CD4-positive, CD25-positive, alpha-beta regulatory T cell (primary cell): ENCODE results near the gene KCNN3. TPM values are rescaled to one million over a fixed set of nuclear protein-coding genes. Genes with fewer than 3 reads are reported as not detected.
A peak's percentile ranks its signal among the peaks of the same experiment; 100 is the strongest.

Source experiments
- ATAC-seq, 2 donors: fragments of 150-1000 bp; cut with Tn5 transposase; one replicate each; pipeline ENCODE4 v1.10.0; 2021; ENCODE audit warnings: low read depth in 2 of 2, moderate number of reproducible peaks in 2 of 2, moderate library complexity in 1 of 2
- DNase-seq, 3 donors: peaks; one replicate each; pipeline versions ENCODE4 v3.0.0 to v3.0.0-alpha.2; 2012 to 2022; ENCODE audit warnings: mixed read lengths in 1 of 3
- H3K27ac ChIP-seq: one replicate; pipeline ENCODE4 v1.7.0; 2013; ENCODE audit warnings: mild to moderate bottlenecking, low read length; ENCODE audit not compliant: insufficient read depth, poor library complexity, severe bottlenecking
- H3K27me3 ChIP-seq: one replicate; pipeline ENCODE4 v1.7.0; 2013; ENCODE audit warnings: low read length; ENCODE audit not compliant: control insufficient read depth, insufficient read depth
- H3K36me3 ChIP-seq: one replicate; pipeline ENCODE4 v1.7.0; 2013; ENCODE audit warnings: mild to moderate bottlenecking, low read length, moderate library complexity; ENCODE audit not compliant: control insufficient read depth, insufficient read depth
- H3K4me1 ChIP-seq: 2 replicates; pipeline ENCODE4 v1.7.0; 2013; ENCODE audit warnings: mild to moderate bottlenecking, low read length; ENCODE audit not compliant: insufficient read depth, control insufficient read depth, poor library complexity, severe bottlenecking
- H3K4me3 ChIP-seq: one replicate; pipeline ENCODE4 v1.7.0; 2013; ENCODE audit warnings: low read depth, mild to moderate bottlenecking, low read length, moderate library complexity
- H3K9me3 ChIP-seq, 2 experiments: 1 replicate in 1 of 2; 2 replicates in 1 of 2; pipeline ENCODE4 v1.7.0; 2013; ENCODE audit warnings: low read length in 2 of 2, mild to moderate bottlenecking in 1 of 2, moderate library complexity in 1 of 2; ENCODE audit not compliant: control insufficient read depth in 2 of 2
- H3K27ac Mint-ChIP-seq, 3 donors: one replicate each; pipeline ENCODE4 v1.8.0; 2020 to 2022; ENCODE audit warnings: mild to moderate bottlenecking in 3 of 3, mixed read lengths in 3 of 3, moderate library complexity in 2 of 3
- H3K27me3 Mint-ChIP-seq: one replicate; pipeline ENCODE4 v1.8.0; 2022; ENCODE audit warnings: mild to moderate bottlenecking, mixed read lengths
- H3K36me3 Mint-ChIP-seq: one replicate; pipeline ENCODE4 v1.8.0; 2020; ENCODE audit warnings: mixed read lengths
- H3K4me1 Mint-ChIP-seq, 4 donors: one replicate each; pipeline ENCODE4 v1.8.0; 2020 to 2022; ENCODE audit warnings: mixed read lengths in 4 of 4, mild to moderate bottlenecking in 1 of 4
- H3K4me3 Mint-ChIP-seq, 4 donors: one replicate each; pipeline ENCODE4 v1.8.0; 2020 to 2022; ENCODE audit warnings: mild to moderate bottlenecking in 4 of 4, mixed read lengths in 4 of 4, moderate library complexity in 3 of 4
- H3K9me3 Mint-ChIP-seq, 7 donors: one replicate each; pipeline ENCODE4 v1.8.0; 2020 to 2022; ENCODE audit warnings: mixed read lengths in 7 of 7, mild to moderate bottlenecking in 3 of 7, moderate library complexity in 2 of 7
- polyA plus RNA-seq, 4 donors: library from polyadenylated mRNA; unstranded; fragments of 300-500 nt; fragmentation: Illumina TruSeq; gene quantifications; one replicate each; pipeline ENCODE4 v1.2.3, GENCODE V29; 2021
- total RNA-seq: library from RNA; stranded (reverse); gene quantifications from one replicate; pipeline ENCODE4 v1.2.3, GENCODE V29; 2022

KCNN3 gene
- total and polyA plus RNA-seq, 5 donors from 2014 or later, result 0.30 TPM; not detected in 4

DNA sequence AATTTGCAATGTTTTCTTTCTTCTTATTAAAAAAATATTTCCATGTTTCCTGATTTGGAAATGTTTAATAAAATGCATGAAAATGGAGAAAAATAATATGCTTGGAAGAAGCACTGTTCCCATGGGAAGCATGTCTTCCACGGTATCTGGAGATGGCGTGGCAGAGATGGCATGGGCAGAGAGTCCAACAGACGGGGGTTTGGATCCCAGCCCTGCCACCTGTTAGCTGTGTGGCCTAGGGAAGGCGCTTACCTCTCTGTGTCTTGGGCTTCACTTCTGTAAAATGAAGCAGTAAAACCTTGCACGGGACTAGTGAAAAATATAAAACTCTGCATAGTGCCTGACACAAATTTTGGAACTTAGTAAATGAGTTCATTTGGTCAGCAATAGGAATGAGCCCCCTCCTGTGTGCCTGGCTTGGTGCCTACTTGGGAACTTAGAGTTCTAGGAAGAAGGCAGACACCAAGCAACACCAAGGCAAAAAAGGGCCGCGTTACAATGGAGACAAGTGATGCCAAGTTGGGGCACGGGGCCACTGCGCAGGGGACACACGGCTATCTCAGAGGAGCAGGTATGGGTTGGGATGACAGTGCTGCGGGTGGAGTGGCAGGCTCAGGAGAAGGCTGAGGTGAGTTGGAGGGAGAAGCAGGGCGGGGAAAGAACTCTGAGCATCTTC is 124.2 kb downstream of the KCNN3 start:
- H3K27ac ChIP-seq, result no peak overlapping the region
- H3K4me1 Mint-ChIP-seq, result peaks cover 5 to 29% (median 21%) of the 10 kb centered on the region in 4 donors
- H3K4me1 ChIP-seq, result peaks cover 12% of the 10 kb centered on the region
- H3K4me3 Mint-ChIP-seq, result no peak overlapping the region
- H3K9me3 Mint-ChIP-seq, result peaks cover 0 to 2% (median 0%) of the 10 kb centered on the region in 7 donors
- no peaks in the 10 kb centered on the region for H3K36me3 Mint-ChIP-seq
- H3K27me3 Mint-ChIP-seq, result peaks cover 49% of the 10 kb centered on the region
- no peaks in the 10 kb centered on the region for H3K27me3 ChIP-seq
- no peaks in the 10 kb centered on the region for H3K9me3 ChIP-seq
- H3K27ac Mint-ChIP-seq, result peak overlapping the region; percentile 20 to 62 (median 23)
- no peak for ATAC-seq
- DNase-seq, result no peak
- no peaks in the 10 kb centered on the region for H3K36me3 ChIP-seq
- no peak overlapping the region for H3K4me3 ChIP-seq

DNA sequence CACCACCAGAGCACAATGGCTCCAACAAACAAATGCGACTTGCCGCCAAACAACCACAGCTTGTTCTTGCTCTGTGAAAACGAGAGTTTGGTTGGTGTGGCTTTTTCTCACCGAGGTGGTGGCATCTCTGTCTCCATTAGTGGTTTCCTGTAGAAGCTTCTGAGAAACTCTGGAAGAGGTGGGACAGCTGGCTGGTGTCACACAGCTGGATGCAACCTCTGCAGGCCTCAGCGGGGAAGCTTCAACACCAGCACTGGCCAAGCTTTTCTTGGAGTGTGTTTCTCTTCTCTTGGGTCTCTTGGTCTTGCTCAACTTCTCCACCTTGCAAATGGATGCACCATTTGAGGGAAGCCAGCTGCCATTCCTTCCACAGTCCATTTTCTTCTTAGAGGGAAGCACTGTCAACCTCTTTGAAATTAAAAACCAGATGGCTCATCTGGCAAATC is 124.8 kb downstream of the KCNN3 start:
- no peak overlapping the region for H3K27ac ChIP-seq
- H3K36me3 Mint-ChIP-seq, result no peaks in the 10 kb centered on the region
- DNase-seq, result peak in 1 of 3 donors; percentile 31
- H3K4me1 ChIP-seq, result peaks cover 12% of the 10 kb centered on the region
- H3K27ac Mint-ChIP-seq, result no peak overlapping the region
- H3K4me3 ChIP-seq, result no peak overlapping the region
- H3K4me3 Mint-ChIP-seq, result no peak overlapping the region
- peaks cover 0 to 2% (median 0%) of the 10 kb centered on the region in 7 donors for H3K9me3 Mint-ChIP-seq
- no peaks in the 10 kb centered on the region for H3K9me3 ChIP-seq
- peaks cover 5 to 29% (median 21%) of the 10 kb centered on the region in 4 donors for H3K4me1 Mint-ChIP-seq
- no peak for ATAC-seq
- H3K36me3 ChIP-seq, result no peaks in the 10 kb centered on the region
- H3K27me3 Mint-ChIP-seq, result peaks cover 53% of the 10 kb centered on the region
- H3K27me3 ChIP-seq, result peaks cover 4% of the 10 kb centered on the region

DNA sequence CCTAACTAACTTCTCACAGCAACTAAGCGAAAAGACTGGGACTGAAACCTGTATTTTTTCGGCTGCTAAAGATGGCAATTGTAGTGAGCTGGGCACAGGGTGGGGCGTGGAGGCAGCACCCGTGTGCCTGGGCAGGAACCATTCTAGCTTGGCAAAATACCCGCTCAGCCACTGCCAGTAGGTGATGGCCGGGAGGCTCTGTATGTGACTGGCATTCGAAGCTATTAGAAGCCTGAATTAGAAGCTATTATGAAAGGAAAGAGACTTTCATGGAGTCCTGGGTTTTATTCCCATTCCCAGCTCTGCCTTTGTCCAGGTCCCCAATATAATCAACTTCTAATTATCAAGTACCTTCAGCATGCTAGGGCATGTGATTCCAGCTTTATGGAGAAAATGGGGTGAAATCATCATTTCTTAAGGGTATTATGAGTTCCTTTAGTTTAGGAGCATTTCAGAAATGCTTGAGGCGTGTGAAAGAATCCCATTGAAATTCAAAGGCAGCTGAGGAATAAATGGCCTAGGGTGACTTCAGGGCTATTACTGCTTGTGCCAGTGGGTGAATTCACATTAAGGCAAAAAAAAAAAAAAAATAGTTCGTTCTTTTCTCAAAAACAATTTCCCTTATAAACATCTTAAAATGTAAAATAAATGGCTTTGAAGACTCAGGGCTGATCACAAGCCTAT is 125.6 kb downstream of the KCNN3 start:
- H3K4me1 ChIP-seq, result peaks cover 12% of the 10 kb centered on the region
- H3K4me3 Mint-ChIP-seq, result no peak overlapping the region
- ATAC-seq (no peak), DNase-seq (no peak)
- no peak overlapping the region for H3K4me3 ChIP-seq
- no peaks in the 10 kb centered on the region for H3K9me3 ChIP-seq
- no peaks in the 10 kb centered on the region for H3K36me3 Mint-ChIP-seq
- peaks cover 0 to 2% (median 0%) of the 10 kb centered on the region in 7 donors for H3K9me3 Mint-ChIP-seq
- H3K36me3 ChIP-seq, result no peaks in the 10 kb centered on the region
- H3K27me3 ChIP-seq, result peaks cover 4% of the 10 kb centered on the region
- H3K4me1 Mint-ChIP-seq, result peaks cover 5 to 29% (median 21%) of the 10 kb centered on the region in 4 donors
- no peak overlapping the region for H3K27ac ChIP-seq
- H3K27ac Mint-ChIP-seq, result no peak overlapping the region
- H3K27me3 Mint-ChIP-seq, result peaks cover 55% of the 10 kb centered on the region

DNA sequence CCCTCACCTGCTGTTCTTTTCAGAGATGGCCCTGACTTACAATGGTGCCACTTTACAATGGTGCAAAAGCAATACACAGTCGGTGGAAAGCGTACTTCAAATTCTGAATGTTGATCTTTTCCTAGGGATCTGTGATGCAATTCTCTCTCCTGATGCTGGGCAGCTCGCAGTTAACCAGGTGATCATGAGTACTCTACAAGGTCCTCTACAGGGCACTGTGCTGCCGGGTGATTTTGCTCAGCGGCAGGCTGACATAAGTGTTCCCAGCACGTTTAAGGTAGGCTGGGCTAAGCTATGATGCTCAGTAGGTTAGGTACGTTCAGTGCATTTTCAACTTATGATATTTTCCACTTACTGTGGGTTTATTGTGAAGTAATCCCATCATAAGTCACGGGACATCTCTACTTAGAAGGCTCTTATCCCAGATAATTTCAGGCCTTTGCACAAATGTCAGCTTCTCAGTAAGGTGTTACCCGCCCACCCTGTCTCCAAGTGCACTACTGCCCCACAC is 126.5 kb downstream of the KCNN3 start:
- no peak overlapping the region for H3K4me3 Mint-ChIP-seq
- DNase-seq, result no peak
- H3K27me3 Mint-ChIP-seq, result peaks cover 53% of the 10 kb centered on the region
- peaks cover 0 to 2% (median 0%) of the 10 kb centered on the region in 7 donors for H3K9me3 Mint-ChIP-seq
- H3K27ac Mint-ChIP-seq, result no peak overlapping the region
- Histone ChIP-seq H3K27ac (no peak overlapping the region), H3K27me3 (peaks cover 9% of the 10 kb centered on the region), H3K9me3 (no peaks in the 10 kb centered on the region), H3K4me1 (peaks cover 12% of the 10 kb centered on the region), H3K4me3 (no peak overlapping the region), H3K36me3 (no peaks in the 10 kb centered on the region)
- ATAC-seq, result no peak
- H3K36me3 Mint-ChIP-seq, result no peaks in the 10 kb centered on the region
- H3K4me1 Mint-ChIP-seq, result peaks cover 5 to 28% (median 20%) of the 10 kb centered on the region in 4 donors

DNA sequence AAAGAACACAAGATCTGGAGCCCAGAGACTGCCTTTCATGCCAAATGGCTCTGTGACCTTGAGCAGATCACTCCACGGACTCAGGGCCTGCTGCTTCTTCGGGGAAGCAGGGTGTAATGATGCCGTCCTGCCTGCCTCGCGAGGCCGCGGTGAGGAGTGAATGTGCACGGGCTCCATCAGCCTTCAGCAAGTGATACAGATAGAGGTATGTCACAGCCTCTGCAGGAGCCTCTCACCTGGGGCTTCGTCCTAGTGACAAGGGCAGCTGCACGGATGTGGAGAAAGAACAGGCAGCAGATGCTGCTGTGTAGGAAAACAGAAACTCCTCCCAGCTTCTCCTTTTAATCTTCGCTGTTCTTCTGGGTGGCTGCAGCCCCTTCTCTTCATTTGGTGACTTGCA is 127.5 kb downstream of the KCNN3 start:
- peaks cover 0 to 18% (median 10%) of the 10 kb centered on the region in 4 donors for H3K4me1 Mint-ChIP-seq
- H3K36me3 ChIP-seq, result no peaks in the 10 kb centered on the region

DNA sequence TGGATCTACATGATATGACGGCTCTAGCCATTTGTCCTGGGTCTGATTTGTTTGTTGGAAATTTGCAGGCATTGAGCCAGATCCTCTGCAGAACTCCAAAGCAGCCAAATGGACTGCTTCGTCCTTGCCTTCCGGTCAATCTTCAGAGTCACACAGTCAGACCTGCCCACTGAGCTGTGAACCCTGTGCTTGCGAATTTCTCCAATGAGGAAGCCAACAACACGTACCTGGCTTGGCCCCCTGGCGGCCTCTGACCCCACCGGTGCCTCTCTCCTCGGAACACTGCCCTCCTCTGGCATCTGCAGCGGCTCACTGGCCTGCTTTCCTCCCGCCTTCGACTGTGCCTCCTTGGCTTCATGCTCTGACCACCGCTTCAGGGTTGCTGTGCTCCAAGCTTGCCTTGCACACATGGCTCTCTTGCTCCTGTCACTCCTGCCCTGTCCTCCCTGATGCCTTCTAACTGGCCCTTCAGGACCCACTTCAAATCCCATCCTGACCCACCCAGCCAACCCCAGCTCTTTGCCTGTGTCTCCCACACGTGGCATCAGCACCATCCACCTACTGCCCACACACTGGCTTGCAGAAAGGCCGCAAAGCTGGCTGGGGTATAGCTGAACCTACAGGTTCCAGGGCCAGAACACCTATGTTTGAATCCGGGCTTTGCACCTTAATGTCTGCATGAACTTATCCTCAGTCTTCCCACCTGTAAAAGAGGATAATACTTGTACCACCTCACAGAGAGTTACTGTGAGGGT is 128.2 kb downstream of the KCNN3 start:
- H3K27ac ChIP-seq, result no peak overlapping the region
- ATAC-seq (no peak), DNase-seq (no peak)
- no peak overlapping the region for H3K4me3 ChIP-seq
- Mint-ChIP-seq H3K27ac (no peak overlapping the region), H3K9me3 (peaks cover 0 to under 1% (median 0%) of the 10 kb centered on the region in 7 donors), H3K36me3 (no peaks in the 10 kb centered on the region), H3K4me1 (peaks cover 0 to 11% (median 4%) of the 10 kb centered on the region in 4 donors), H3K27me3 (peaks cover 45% of the 10 kb centered on the region), H3K4me3 (no peak overlapping the region)
- H3K27me3 ChIP-seq, result peaks cover 12% of the 10 kb centered on the region
- H3K4me1 ChIP-seq, result no peaks in the 10 kb centered on the region
- H3K36me3 ChIP-seq, result no peaks in the 10 kb centered on the region
- no peaks in the 10 kb centered on the region for H3K9me3 ChIP-seq

More for the DNA sequence above, 127.5 kb downstream of the KCNN3 start:
- peaks cover 0 to 2% (median 0%) of the 10 kb centered on the region in 7 donors for H3K9me3 Mint-ChIP-seq
- no peak overlapping the region for H3K4me3 Mint-ChIP-seq
- DNase-seq (no peak), ATAC-seq (no peak)
- no peaks in the 10 kb centered on the region for H3K36me3 Mint-ChIP-seq
- peaks cover 3% of the 10 kb centered on the region for H3K4me1 ChIP-seq
- no peaks in the 10 kb centered on the region for H3K9me3 ChIP-seq
- no peak overlapping the region for H3K4me3 ChIP-seq
- peaks cover 12% of the 10 kb centered on the region for H3K27me3 ChIP-seq
- H3K27ac Mint-ChIP-seq, result no peak overlapping the region
- H3K27me3 Mint-ChIP-seq, result peaks cover 45% of the 10 kb centered on the region
- no peak overlapping the region for H3K27ac ChIP-seq

DNA sequence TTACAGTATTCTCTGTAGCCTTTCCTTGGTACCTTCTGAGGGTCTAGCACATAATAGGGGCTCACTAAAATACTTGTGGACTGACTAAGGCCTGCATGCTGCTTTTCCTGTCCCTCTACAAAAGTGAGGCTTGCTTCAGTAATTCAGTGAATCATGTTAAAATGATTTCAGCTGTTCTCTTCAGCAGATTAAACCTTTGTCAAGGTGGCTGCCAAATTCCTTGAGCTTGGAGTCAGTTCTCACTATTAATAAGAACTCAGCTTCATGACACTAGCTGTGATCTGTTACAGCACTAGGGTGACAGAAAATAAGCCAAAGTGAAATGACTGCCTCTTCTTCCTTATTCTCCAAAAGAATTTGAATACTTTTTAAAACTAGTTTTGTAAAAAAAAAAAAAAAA is 128.8 kb downstream of the KCNN3 start:
- H3K36me3 Mint-ChIP-seq, result no peaks in the 10 kb centered on the region
- Histone ChIP-seq H3K36me3 (no peaks in the 10 kb centered on the region), H3K4me1 (no peaks in the 10 kb centered on the region), H3K9me3 (no peaks in the 10 kb centered on the region), H3K4me3 (no peak overlapping the region), H3K27me3 (peaks cover 12% of the 10 kb centered on the region), H3K27ac (no peak overlapping the region)
- no peak overlapping the region for H3K4me3 Mint-ChIP-seq
- ATAC-seq (no peak), DNase-seq (no peak)
- H3K27ac Mint-ChIP-seq, result no peak overlapping the region
- H3K4me1 Mint-ChIP-seq, result peaks cover 0 to 5% (median under 1%) of the 10 kb centered on the region in 4 donors
- peaks cover 39% of the 10 kb centered on the region for H3K27me3 Mint-ChIP-seq
- H3K9me3 Mint-ChIP-seq, result no peaks in the 10 kb centered on the region
